ENCODE measurements around the gene RMND5B. TPM values are rescaled to one million over a fixed set of nuclear protein-coding genes. Genes with fewer than 3 reads are reported as not detected.

Gene RMND5B
- total and polyA plus RNA-seq, 4 donors, result 28.2 to 38.9 (median 36.9) TPM

DNA sequence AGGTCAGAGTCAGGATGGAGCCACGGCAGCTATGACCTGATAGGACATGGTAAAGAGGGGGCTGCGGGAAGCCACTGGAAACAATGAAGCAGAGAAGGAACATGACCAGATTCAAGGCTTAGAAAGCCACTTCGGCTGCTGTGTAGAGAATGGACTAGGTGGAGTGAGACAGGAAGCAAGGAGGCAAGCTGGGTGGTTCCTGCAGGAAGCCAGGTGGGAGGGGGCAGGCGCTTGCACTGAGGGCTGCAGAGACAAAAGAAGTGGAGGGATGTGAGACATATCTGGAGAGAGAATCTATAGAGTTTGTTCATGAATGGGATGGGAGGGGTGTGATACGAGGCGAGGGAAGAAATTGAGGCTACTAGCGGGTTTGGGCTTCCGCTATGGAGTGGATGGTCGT is 36.5 kb upstream of the RMND5B start:
- intact Hi-C loops (cut with DNase I), result no loop called here
- Histone ChIP-seq H3K4me1 (ENCODE audit: control insufficient read depth in 1 of 2, insufficient read depth in 2 of 2, low read length in 2 of 2) (no peaks in the 10 kb centered on the region), H3K27me3 (ENCODE audit: control insufficient read depth in 1 of 2, insufficient read depth in 2 of 2, low read length in 1 of 2) (no peaks in the 10 kb centered on the region), H3K27ac (ENCODE audit: low read depth in 1 of 2, low read length in 2 of 2) (no peak overlapping the region), H3K4me3 (ENCODE audit: low read length in 2 of 2) (no peak overlapping the region), H3K36me3 (ENCODE audit: control insufficient read depth in 1 of 2, insufficient read depth in 2 of 2, low read length in 1 of 2) (no peaks in the 10 kb centered on the region), H3K9me3 (ENCODE audit: control insufficient read depth, low read length) (peaks cover 2% of the 10 kb centered on the region)
- DNase-seq (no peak), ATAC-seq (ENCODE audit: low FRiP score) (no peak)
- 87 to 90% methylated on average over 9 of the region's 9 CpGs for WGBS, 2 donors

DNA sequence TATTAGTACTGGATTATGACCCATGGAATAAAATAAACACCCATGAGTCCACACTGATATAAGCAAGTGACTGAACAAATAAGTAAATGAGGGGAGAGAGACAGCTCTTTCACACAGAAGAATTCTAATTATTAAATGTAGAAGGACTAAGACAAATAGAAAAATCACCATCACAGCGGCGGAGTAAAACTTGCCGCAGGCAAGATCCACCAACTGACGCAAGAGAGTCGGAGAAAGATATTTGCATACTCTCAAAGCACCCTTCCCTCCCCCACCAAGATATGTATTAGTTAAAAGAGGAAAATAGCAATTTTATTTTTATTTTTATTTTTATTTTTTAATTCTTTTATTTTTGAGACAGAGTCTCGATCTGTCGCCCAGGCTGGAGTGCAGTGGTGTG is 32.1 kb upstream of the RMND5B start:
- Histone ChIP-seq H3K9me3 (ENCODE audit: control insufficient read depth, low read length) (peaks cover 2% of the 10 kb centered on the region), H3K4me3 (ENCODE audit: low read length in 2 of 2) (no peak overlapping the region), H3K27me3 (ENCODE audit: control insufficient read depth in 1 of 2, insufficient read depth in 2 of 2, low read length in 1 of 2) (no peaks in the 10 kb centered on the region), H3K27ac (ENCODE audit: low read depth in 1 of 2, low read length in 2 of 2) (no peak overlapping the region), H3K36me3 (ENCODE audit: control insufficient read depth in 1 of 2, insufficient read depth in 2 of 2, low read length in 1 of 2) (no peaks in the 10 kb centered on the region), H3K4me1 (ENCODE audit: control insufficient read depth in 1 of 2, insufficient read depth in 2 of 2, low read length in 2 of 2) (no peaks in the 10 kb centered on the region)
- no peak for ATAC-seq (ENCODE audit: low FRiP score)
- no peak for DNase-seq
- intact Hi-C loops (cut with DNase I), result no loop called here
- WGBS, 2 donors, result 89 to 91% methylated on average over 7 of the region's 7 CpGs

DNA sequence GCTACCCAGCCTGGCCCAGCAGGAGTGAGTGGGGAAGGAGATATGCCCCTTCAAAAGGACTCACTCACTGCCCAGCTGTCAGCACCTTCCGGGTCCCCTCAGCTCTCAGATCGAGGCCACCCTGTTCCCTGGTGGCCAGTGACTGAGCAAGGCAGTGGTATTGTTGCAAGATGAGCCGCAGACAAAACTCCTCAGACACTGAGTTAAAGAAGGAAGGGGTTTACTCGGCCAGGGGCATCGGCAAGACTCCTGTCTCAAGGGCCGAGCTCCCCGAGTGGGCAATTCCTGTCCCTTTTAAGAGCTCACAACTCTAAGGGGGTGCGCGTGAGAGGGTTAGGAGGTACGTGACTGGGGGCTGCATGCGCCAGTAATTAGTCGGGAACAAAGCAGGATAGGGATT is 27.2 kb upstream of the RMND5B start:
- no peak overlapping the region for H3K27ac ChIP-seq (ENCODE audit: low read depth in 1 of 2, low read length in 2 of 2)
- H3K4me1 ChIP-seq (ENCODE audit: control insufficient read depth in 1 of 2, insufficient read depth in 2 of 2, low read length in 2 of 2), result no peaks in the 10 kb centered on the region
- intact Hi-C loops (cut with DNase I), result no loop called here
- 82 to 88% methylated on average over 12 of the region's 12 CpGs for WGBS, 2 donors
- DNase-seq, result no peak
- no peak for ATAC-seq (ENCODE audit: low FRiP score)
- no peaks in the 10 kb centered on the region for H3K9me3 ChIP-seq (ENCODE audit: control insufficient read depth, low read length)
- H3K4me3 ChIP-seq (ENCODE audit: low read length in 2 of 2), result no peak overlapping the region
- H3K27me3 ChIP-seq (ENCODE audit: control insufficient read depth in 1 of 2, insufficient read depth in 2 of 2, low read length in 1 of 2), result no peaks in the 10 kb centered on the region
- H3K36me3 ChIP-seq (ENCODE audit: control insufficient read depth in 1 of 2, insufficient read depth in 2 of 2, low read length in 1 of 2), result no peaks in the 10 kb centered on the region

DNA sequence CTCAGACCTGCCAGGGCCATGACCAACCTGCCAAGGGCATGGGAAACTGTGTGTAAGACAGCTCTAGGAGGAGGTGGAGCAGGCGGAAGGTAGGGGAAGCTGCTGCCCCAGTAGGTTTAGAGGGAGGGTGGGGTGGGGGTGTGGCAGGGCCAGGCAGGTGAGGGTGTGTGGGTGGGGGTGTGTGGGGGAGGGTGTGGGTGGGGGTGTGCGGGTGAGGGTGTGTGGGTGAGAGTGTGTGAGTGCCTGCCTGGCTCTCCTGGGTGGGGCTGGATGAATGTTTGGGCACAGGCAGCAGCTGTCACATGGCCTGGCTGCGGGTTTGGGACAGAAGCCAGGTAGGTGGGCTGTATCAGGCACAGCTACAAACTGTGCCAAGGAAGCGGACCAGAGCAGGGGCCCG is 26.3 kb upstream of the RMND5B start:
- no peaks in the 10 kb centered on the region for H3K27me3 ChIP-seq (ENCODE audit: control insufficient read depth in 1 of 2, insufficient read depth in 2 of 2, low read length in 1 of 2)
- no peak for ATAC-seq (ENCODE audit: low FRiP score)
- no peaks in the 10 kb centered on the region for H3K4me1 ChIP-seq (ENCODE audit: control insufficient read depth in 1 of 2, insufficient read depth in 2 of 2, low read length in 2 of 2)
- DNase-seq, result no peak
- H3K27ac ChIP-seq (ENCODE audit: low read depth in 1 of 2, low read length in 2 of 2), result no peak overlapping the region
- no peaks in the 10 kb centered on the region for H3K36me3 ChIP-seq (ENCODE audit: control insufficient read depth in 1 of 2, insufficient read depth in 2 of 2, low read length in 1 of 2)
- intact Hi-C loops (cut with DNase I), result no loop called here
- WGBS, 2 donors, result 38 to 49% methylated on average over 5 of the region's 5 CpGs
- no peaks in the 10 kb centered on the region for H3K9me3 ChIP-seq (ENCODE audit: control insufficient read depth, low read length)
- no peak overlapping the region for H3K4me3 ChIP-seq (ENCODE audit: low read length in 2 of 2)

DNA sequence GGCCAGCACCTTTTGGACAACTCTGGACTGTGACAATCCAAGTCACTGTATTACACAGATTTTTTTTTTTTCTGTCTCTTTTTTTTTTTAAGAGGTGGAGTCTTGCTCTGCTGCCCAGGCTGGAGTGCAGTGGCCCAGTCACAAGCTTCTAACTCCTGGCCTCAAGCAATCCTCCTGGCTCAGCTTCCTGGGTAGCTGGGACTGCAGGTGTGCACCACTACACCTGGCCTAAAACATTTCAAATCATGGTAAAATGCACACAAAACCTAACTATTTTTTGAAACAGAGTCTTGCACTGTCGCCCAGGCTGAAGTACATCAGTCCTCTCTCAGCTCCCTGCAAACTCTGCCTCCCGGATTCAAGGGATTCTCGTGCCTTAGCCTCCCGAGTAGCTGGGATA is 24.7 kb upstream of the RMND5B start:
- intact Hi-C loops (cut with DNase I), result no loop called here
- Histone ChIP-seq H3K27ac (ENCODE audit: low read depth in 1 of 2, low read length in 2 of 2) (no peak overlapping the region), H3K27me3 (ENCODE audit: control insufficient read depth in 1 of 2, insufficient read depth in 2 of 2, low read length in 1 of 2) (no peaks in the 10 kb centered on the region), H3K9me3 (ENCODE audit: control insufficient read depth, low read length) (no peaks in the 10 kb centered on the region), H3K36me3 (ENCODE audit: control insufficient read depth in 1 of 2, insufficient read depth in 2 of 2, low read length in 1 of 2) (no peaks in the 10 kb centered on the region), H3K4me1 (ENCODE audit: control insufficient read depth in 1 of 2, insufficient read depth in 2 of 2, low read length in 2 of 2) (no peaks in the 10 kb centered on the region), H3K4me3 (ENCODE audit: low read length in 2 of 2) (no peak overlapping the region)
- ATAC-seq (ENCODE audit: low FRiP score) (no peak), DNase-seq (no peak)
- whole genome bisulfite sequencing, 2 donors, result 64 to 71% methylated on average over 4 of the region's 4 CpGs

DNA sequence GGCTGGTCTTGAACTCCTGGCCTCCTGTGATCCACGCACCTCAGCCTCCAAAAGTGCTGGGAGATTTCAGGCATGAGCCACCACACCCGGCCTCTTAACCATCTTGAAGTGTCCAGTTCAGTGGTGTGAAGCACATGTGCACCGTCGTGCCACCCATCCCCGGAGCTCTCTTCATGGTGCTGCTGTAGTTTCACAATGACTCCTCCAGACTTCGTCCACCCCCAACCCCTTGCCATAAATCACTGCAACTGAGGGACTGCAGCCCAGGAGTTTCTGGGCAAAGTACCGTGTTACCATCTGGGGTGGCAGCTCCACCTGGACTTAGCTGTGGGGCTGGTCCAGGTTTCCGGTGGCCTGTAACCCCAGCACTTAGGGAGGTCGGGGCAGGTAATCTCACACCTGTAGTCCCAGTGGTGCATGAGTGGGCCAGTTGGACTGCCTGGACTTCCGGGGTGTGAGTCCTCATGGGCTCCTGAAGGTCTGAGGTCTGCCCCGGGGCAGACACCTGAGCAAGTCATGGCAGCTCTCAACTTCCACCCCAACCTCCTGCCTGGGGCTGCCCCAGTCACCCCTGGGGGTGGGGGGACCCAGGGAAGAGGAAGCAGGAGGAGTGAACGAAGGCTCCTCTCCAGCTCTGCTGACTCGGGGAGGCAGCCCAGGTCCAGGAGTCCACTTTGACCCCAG is 24.1 kb upstream of the RMND5B start:
- DNase-seq, result no peak
- H3K27ac ChIP-seq (ENCODE audit: low read depth in 1 of 2, low read length in 2 of 2), result no peak overlapping the region
- H3K9me3 ChIP-seq (ENCODE audit: control insufficient read depth, low read length), result no peaks in the 10 kb centered on the region
- no peaks in the 10 kb centered on the region for H3K4me1 ChIP-seq (ENCODE audit: control insufficient read depth in 1 of 2, insufficient read depth in 2 of 2, low read length in 2 of 2)
- 70 to 71% methylated on average over 13 of the region's 13 CpGs for WGBS, 2 donors
- no peak overlapping the region for H3K4me3 ChIP-seq (ENCODE audit: low read length in 2 of 2)
- H3K36me3 ChIP-seq (ENCODE audit: control insufficient read depth in 1 of 2, insufficient read depth in 2 of 2, low read length in 1 of 2), result no peaks in the 10 kb centered on the region
- no peaks in the 10 kb centered on the region for H3K27me3 ChIP-seq (ENCODE audit: control insufficient read depth in 1 of 2, insufficient read depth in 2 of 2, low read length in 1 of 2)
- intact Hi-C loops (cut with DNase I), result no loop called here
- no peak for ATAC-seq (ENCODE audit: low FRiP score)

DNA sequence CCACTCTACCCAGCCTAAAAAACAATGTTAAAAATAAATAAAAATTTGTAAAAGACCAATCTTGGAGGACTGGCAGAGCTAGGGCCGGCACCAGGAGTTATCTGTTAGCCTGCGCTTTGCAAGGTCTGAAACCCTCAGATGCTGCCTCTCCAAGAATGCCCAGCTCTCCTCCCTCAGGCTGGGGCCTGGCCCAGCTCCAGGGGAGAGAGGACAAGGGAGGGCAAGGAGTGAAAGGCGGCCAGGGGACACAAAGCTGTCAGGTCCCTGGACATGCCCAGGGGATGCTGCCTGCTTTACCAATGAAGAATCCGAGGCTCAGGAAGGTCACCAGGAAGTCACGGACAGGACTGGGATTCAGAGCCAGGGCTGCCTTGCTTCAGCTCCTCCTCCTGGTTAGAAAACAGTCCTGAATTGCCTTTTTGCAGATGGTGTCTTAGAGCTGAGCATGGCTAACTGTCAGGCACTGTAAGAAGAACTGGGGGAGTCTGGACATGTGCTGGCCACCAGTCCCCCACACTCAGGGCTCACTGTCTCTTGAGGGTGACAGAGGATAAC is 23.0 kb upstream of the RMND5B start:
- WGBS, 2 donors, result 43 to 48% methylated on average over 5 of the region's 5 CpGs
- no peak for ATAC-seq (ENCODE audit: low FRiP score)

DNA sequence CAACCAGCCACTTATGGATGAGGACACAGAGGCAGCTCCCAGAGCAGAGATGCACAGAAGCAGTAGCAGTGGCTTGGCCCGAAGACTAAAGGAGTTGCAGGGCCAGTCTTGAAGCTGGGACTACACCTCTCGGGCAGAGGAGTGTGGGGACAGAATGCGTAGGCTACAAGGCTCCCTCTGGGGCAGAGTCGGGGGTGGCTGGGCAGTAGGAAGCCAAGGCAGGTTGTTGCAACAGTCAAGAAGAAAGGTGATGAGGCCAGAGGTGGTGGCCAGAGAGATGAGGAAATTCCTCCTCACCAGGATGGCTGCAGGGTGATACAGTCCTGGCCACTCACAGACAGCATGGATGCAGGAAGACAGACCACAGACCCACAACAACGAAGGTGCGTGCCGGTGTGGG is 22.4 kb upstream of the RMND5B start:
- Histone ChIP-seq H3K36me3 (ENCODE audit: control insufficient read depth in 1 of 2, insufficient read depth in 2 of 2, low read length in 1 of 2) (no peaks in the 10 kb centered on the region), H3K27ac (ENCODE audit: low read depth in 1 of 2, low read length in 2 of 2) (no peak overlapping the region), H3K4me3 (ENCODE audit: low read length in 2 of 2) (no peak overlapping the region), H3K27me3 (ENCODE audit: control insufficient read depth in 1 of 2, insufficient read depth in 2 of 2, low read length in 1 of 2) (no peaks in the 10 kb centered on the region), H3K9me3 (ENCODE audit: control insufficient read depth, low read length) (no peaks in the 10 kb centered on the region), H3K4me1 (ENCODE audit: control insufficient read depth in 1 of 2, insufficient read depth in 2 of 2, low read length in 2 of 2) (no peaks in the 10 kb centered on the region)
- 84 to 86% methylated on average over 7 of the region's 7 CpGs for WGBS, 2 donors
- ATAC-seq (ENCODE audit: low FRiP score) (no peak), DNase-seq (no peak)
- intact Hi-C loops (cut with DNase I), result no loop called here

More for the DNA sequence above, 23.0 kb upstream of the RMND5B start:
- H3K36me3 ChIP-seq (ENCODE audit: control insufficient read depth in 1 of 2, insufficient read depth in 2 of 2, low read length in 1 of 2), result no peaks in the 10 kb centered on the region
- intact Hi-C loops (cut with DNase I), result no loop called here
- no peaks in the 10 kb centered on the region for H3K9me3 ChIP-seq (ENCODE audit: control insufficient read depth, low read length)
- H3K27me3 ChIP-seq (ENCODE audit: control insufficient read depth in 1 of 2, insufficient read depth in 2 of 2, low read length in 1 of 2), result no peaks in the 10 kb centered on the region
- H3K4me1 ChIP-seq (ENCODE audit: control insufficient read depth in 1 of 2, insufficient read depth in 2 of 2, low read length in 2 of 2), result no peaks in the 10 kb centered on the region
- no peak for DNase-seq
- H3K27ac ChIP-seq (ENCODE audit: low read depth in 1 of 2, low read length in 2 of 2), result no peak overlapping the region
- H3K4me3 ChIP-seq (ENCODE audit: low read length in 2 of 2), result no peak overlapping the region

DNA sequence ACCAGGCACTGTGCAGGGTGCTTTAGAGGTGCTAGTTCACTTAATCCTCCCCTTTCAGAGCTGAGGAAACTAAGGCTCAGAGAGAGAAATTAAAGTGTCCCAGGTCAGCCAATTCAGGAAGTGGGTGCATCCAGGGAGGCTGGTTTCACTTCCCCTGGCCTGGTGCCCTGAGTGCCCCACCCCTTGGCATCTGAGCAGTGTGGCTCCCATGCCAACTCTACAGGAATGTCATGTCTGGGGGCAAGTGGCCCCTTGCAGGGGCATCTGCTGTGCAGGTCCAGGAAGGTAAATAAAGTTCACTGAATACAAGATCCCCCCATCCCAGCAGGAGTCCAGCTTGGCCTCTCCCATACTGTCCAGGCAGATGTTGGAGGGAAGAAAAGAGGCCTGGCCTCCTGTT is 21.8 kb upstream of the RMND5B start:
- ATAC-seq (ENCODE audit: low FRiP score) (no peak), DNase-seq (no peak)
- intact Hi-C loops (cut with DNase I), result no loop called here
- H3K4me1 ChIP-seq (ENCODE audit: control insufficient read depth in 1 of 2, insufficient read depth in 2 of 2, low read length in 2 of 2), result no peaks in the 10 kb centered on the region
- no peaks in the 10 kb centered on the region for H3K9me3 ChIP-seq (ENCODE audit: control insufficient read depth, low read length)
- H3K27ac ChIP-seq (ENCODE audit: low read depth in 1 of 2, low read length in 2 of 2), result no peak overlapping the region
- H3K4me3 ChIP-seq (ENCODE audit: low read length in 2 of 2), result no peak overlapping the region
- H3K36me3 ChIP-seq (ENCODE audit: control insufficient read depth in 1 of 2, insufficient read depth in 2 of 2, low read length in 1 of 2), result no peaks in the 10 kb centered on the region
- H3K27me3 ChIP-seq (ENCODE audit: control insufficient read depth in 1 of 2, insufficient read depth in 2 of 2, low read length in 1 of 2), result no peaks in the 10 kb centered on the region

All from aorta (tissue), 5 donors.